ENCODE measurements around the gene GSTP1. TPM values are rescaled to one million over a fixed set of nuclear protein-coding genes. Genes with fewer than 3 reads are reported as not detected.
"Not testable (repeated sequence)": the region's sequence is repeated elsewhere in the genome, so short reads cannot be mapped to it uniquely, and the experiment has no call there.

GSTP1 gene
- polyA plus RNA-seq, 1 of the 3 experiments (the other 2 are of a cell fraction), result 745 TPM

- H3K9ac ChIP-seq; H3K36me3 ChIP-seq (replicated peaks in 1 of 2; ENCODE audit: control insufficient read depth in 1 of 2, insufficient read depth in 2 of 2, low read length in 1 of 2); H3K9me2 ChIP-seq; H3K9me3 ChIP-seq; H3K4me1 ChIP-seq (ENCODE audit: control insufficient read depth in 1 of 2, insufficient read depth in 2 of 2, low read depth in 1 of 2, low read length in 1 of 2); POLR2A ChIA-PET; DNase-seq; H3F3A ChIP-seq (replicated peaks; ENCODE audit: insufficient read depth); H3K27me3 ChIP-seq (ENCODE audit: insufficient read depth); H2AFZ ChIP-seq (ENCODE audit: low read depth); H4K20me1 ChIP-seq (ENCODE audit: insufficient read depth); H3K4me3 ChIP-seq (ENCODE audit: low read depth in 2 of 2, low read length in 1 of 2); H3K79me2 ChIP-seq (ENCODE audit: insufficient read depth): not testable (repeated sequence)
- Histone ChIP-seq H3K4me2 (peak overlapping the region; percentile 31; the same call in 1 of the 2 replicates), H3K27ac (ENCODE audit: low read depth in 2 of 2, low read length in 1 of 2) (peak overlapping the region in 1 of 2 experiments; percentile 43; a peak in 2 of 4 replicates)
- 30% methylated on average over 11 of the region's 11 CpGs for WGBS (ENCODE audit: low lambda C conversion rate)
- CTCF ChIA-PET, result interaction anchor here (1.1 to 5.4 kb wide), 2 partner anchors 9 kb away, joined by 5 to 30 read pairs; no protein-coding TSS in a partner anchor
- TF ChIP-seq EP300 (IDR thresholded peaks at IDR 0.05; ENCODE audit: borderline replicate concordance in 1 of 2, low read depth in 1 of 2, low read length in 1 of 2), result peak in 1 of 2 experiments; percentile 18; a peak in 1 of 4 replicates
- peak; percentile 47; the same call in 1 of the 2 replicates for TF ChIP-seq YY1 (IDR thresholded peaks at IDR 0.05; ENCODE audit: low read depth)
- TF ChIP-seq NFIC (IDR thresholded peaks at IDR 0.05; ENCODE audit: borderline replicate concordance), result peak; percentile 68
- TF ChIP-seq FOSL2 (IDR thresholded peaks at IDR 0.05; ENCODE audit: borderline replicate concordance, low read depth), result peak; percentile 65
- TF ChIP-seq MAX (IDR thresholded peaks at IDR 0.05; ENCODE audit: low read depth), result peak; percentile 17; the same call in 1 of the 2 replicates
- peak; percentile 12; the same call in 1 of the 2 replicates for TF ChIP-seq MEF2A (IDR thresholded peaks at IDR 0.05; ENCODE audit: borderline replicate concordance, low read depth)
- TF ChIP-seq TCF12 (IDR thresholded peaks at IDR 0.05), result peak; percentile 53; the same call in 1 of the 2 replicates
- peak; percentile 63; the same call in 1 of the 2 replicates for TF ChIP-seq TEAD4 (IDR thresholded peaks at IDR 0.05; ENCODE audit: borderline replicate concordance, insufficient read depth)
- TF ChIP-seq RXRA (IDR thresholded peaks at IDR 0.05; ENCODE audit: borderline replicate concordance, low read depth), result peak; percentile 78; the same call in 1 of the 2 replicates
- TF ChIP-seq JUND (IDR thresholded peaks at IDR 0.05), result peak; percentile 48
Measured at GRCh38 chr11:67563705-67564114, 19.9 kb upstream of the GSTP1 start.

DNA sequence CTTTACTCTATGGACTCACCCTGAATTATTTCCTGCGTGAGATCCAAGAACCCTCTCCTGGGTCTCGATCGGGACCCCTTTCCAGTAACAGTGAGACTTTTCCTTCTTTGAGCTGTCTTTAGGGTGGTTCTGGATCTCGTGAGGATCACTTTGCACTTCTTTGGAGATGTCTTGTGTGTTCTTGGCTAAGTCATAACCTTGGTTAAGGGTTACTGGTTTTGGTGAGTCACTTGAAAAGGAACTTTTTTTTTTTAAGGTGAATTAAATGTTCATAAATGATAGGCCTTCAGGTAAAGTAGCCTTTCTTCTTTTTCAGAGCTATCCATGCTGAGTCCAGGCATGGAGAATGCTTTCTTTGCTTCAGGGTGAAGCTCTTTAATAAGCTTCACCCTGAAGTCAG, 19.4 kb upstream of the GSTP1 start:
- Histone ChIP-seq H3K27me3 (ENCODE audit: insufficient read depth) (no peaks in the 10 kb centered on the region), H4K20me1 (ENCODE audit: insufficient read depth) (no peaks in the 10 kb centered on the region), H3K4me1 (ENCODE audit: control insufficient read depth in 1 of 2, insufficient read depth in 2 of 2, low read depth in 1 of 2, low read length in 1 of 2) (peaks cover 0 to 6% of the 10 kb centered on the region in 2 experiments; a peak in 1 of 4 replicates), H3K9me3 (no peaks in the 10 kb centered on the region), H3K9me2 (no peaks in the 10 kb centered on the region), H3K4me3 (ENCODE audit: low read depth in 2 of 2, low read length in 1 of 2) (no peak overlapping the region), H3K36me3 (replicated peaks in 1 of 2; ENCODE audit: control insufficient read depth in 1 of 2, insufficient read depth in 2 of 2, low read length in 1 of 2) (no peaks in the 10 kb centered on the region), H2AFZ (ENCODE audit: low read depth) (no peak overlapping the region), H3K27ac (ENCODE audit: low read depth in 2 of 2, low read length in 1 of 2) (peak overlapping the region in 1 of 2 experiments; percentile 43; a peak in 2 of 4 replicates), H3K9ac (no peak overlapping the region), H3K79me2 (ENCODE audit: insufficient read depth) (no peaks in the 10 kb centered on the region), H3F3A (replicated peaks; ENCODE audit: insufficient read depth) (peaks cover 3% of the 10 kb centered on the region), H3K4me2 (peak overlapping the region; percentile 31; the same call in 1 of the 2 replicates)
- no peak for DNase-seq
- ChIA-PET CTCF (interaction anchor here (1.1 to 2.4 kb wide), 2 partner anchors 8 to 19 kb away, joined by 5 to 6 read pairs; partner anchors contain the start of gene GSTP1), POLR2A (no interaction called here)
- TF ChIP-seq SMC3 (IDR thresholded peaks at IDR 0.05; ENCODE audit: low read depth, low read length) (no peak), IRF3 (IDR thresholded peaks at IDR 0.05; ENCODE audit: low read depth, low read length) (no peak), FOSL2 (IDR thresholded peaks at IDR 0.05; ENCODE audit: borderline replicate concordance, low read depth) (no peak), POLR2AphosphoS5 (IDR thresholded peaks at IDR 0.05; ENCODE audit: low read depth, low read length) (no peak), RFX5 (IDR thresholded peaks at IDR 0.05; ENCODE audit: low read length) (no peak), NRF1 (IDR thresholded peaks at IDR 0.05; ENCODE audit: low read depth, low read length) (no peak), EP300 (IDR thresholded peaks at IDR 0.05; ENCODE audit: borderline replicate concordance in 1 of 2, low read depth in 1 of 2, low read length in 1 of 2) (no peak), YY1 (IDR thresholded peaks at IDR 0.05; ENCODE audit: low read depth) (no peak), USF1 (IDR thresholded peaks at IDR 0.05; ENCODE audit: borderline replicate concordance, low read depth) (no peak), MAX (IDR thresholded peaks at IDR 0.05; ENCODE audit: low read depth) (no peak), TEAD4 (IDR thresholded peaks at IDR 0.05; ENCODE audit: borderline replicate concordance, insufficient read depth) (no peak), TCF12 (IDR thresholded peaks at IDR 0.05) (no peak), SIN3A (IDR thresholded peaks at IDR 0.05; ENCODE audit: borderline replicate concordance, low read depth, low read length) (no peak), JUND (IDR thresholded peaks at IDR 0.05) (no peak), RXRA (IDR thresholded peaks at IDR 0.05; ENCODE audit: borderline replicate concordance, low read depth) (no peak), REST (IDR thresholded peaks at IDR 0.05; ENCODE audit: low read depth, low read length) (no peak)
- TF ChIP-seq, protein P1, sequence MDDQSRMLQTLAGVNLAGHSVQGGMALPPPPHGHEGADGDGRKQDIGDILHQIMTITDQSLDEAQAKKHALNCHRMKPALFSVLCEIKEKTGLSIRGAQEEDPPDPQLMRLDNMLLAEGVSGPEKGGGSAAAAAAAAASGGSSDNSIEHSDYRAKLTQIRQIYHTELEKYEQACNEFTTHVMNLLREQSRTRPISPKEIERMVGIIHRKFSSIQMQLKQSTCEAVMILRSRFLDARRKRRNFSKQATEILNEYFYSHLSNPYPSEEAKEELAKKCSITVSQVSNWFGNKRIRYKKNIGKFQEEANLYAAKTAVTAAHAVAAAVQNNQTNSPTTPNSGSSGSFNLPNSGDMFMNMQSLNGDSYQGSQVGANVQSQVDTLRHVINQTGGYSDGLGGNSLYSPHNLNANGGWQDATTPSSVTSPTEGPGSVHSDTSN (IDR thresholded peaks at IDR 0.05), result no peak
- WGBS (ENCODE audit: low lambda C conversion rate), result 77% methylated on average over 4 of the region's 4 CpGs
